ENCODE results near the gene RADX.
"Not testable (repeated sequence)": the region's sequence is repeated elsewhere in the genome, so short reads cannot be mapped to it uniquely, and the experiment has no call there.

Gene RADX

GRCh38 chrX:106611679-106612392 lies at the start of gene RADX:
TSS of gene RADX (plus strand) at chrX:106611978. CDS start at chrX:106612081, 103 bp downstream.
- DNase-seq: peak; percentile 5

GRCh38 chrX:106564986-106565385 lies 46.8 kb upstream of the RADX start:
- no peak for DNase-seq

GRCh38 chrX:106566362-106566761 lies 45.4 kb upstream of the RADX start:
- no peak for DNase-seq

- DNase-seq: no peak
Observed at GRCh38 chrX:106581856-106582255, 29.9 kb upstream of the RADX start.

- DNase-seq: no peak
Observed at GRCh38 chrX:106585478-106585877, 26.3 kb upstream of the RADX start.

GRCh38 chrX:106588801-106589200 lies 23.0 kb upstream of the RADX start:
- no peak for DNase-seq

GRCh38 chrX:106599411-106599810 lies 12.4 kb upstream of the RADX start:
- no peak for DNase-seq

- no peak for DNase-seq
Observed at GRCh38 chrX:106606571-106606970, 5.2 kb upstream of the RADX start.

- no peak for DNase-seq
Observed at GRCh38 chrX:106608016-106608415, 3.8 kb upstream of the RADX start.

- no peak for DNase-seq
Observed at GRCh38 chrX:106611317-106611678, 480 bp upstream of the RADX start.

GRCh38 chrX:106612393-106612763 lies 600 bp downstream of the RADX start:
- DNase-seq: no peak

- no peak for DNase-seq
Observed at GRCh38 chrX:106613277-106613676, 1.5 kb downstream of the RADX start.

- no peak for DNase-seq
Observed at GRCh38 chrX:106615041-106615440, 3.3 kb downstream of the RADX start.

- DNase-seq: no peak
Observed at GRCh38 chrX:106619797-106620196, 8.0 kb downstream of the RADX start.

GRCh38 chrX:106621836-106622235 lies 10.1 kb downstream of the RADX start:
- DNase-seq: no peak

GRCh38 chrX:106626789-106627188 lies 15.0 kb downstream of the RADX start:
- no peak for DNase-seq

- DNase-seq: no peak
Observed at GRCh38 chrX:106631615-106632014, 19.8 kb downstream of the RADX start.

- no peak for DNase-seq
Observed at GRCh38 chrX:106649523-106650428, 38.0 kb downstream of the RADX start.

GRCh38 chrX:106653625-106654024 lies 41.8 kb downstream of the RADX start:
- DNase-seq: not testable (repeated sequence)

- no peak for DNase-seq
Observed at GRCh38 chrX:106670631-106671030, 58.9 kb downstream of the RADX start.

- no peak for DNase-seq
Observed at GRCh38 chrX:106672527-106672926, 60.7 kb downstream of the RADX start.

- DNase-seq: no peak
Observed at GRCh38 chrX:106680716-106681115, 68.9 kb downstream of the RADX start.

GRCh38 chrX:106684207-106684606 lies 72.4 kb downstream of the RADX start:
- no peak for DNase-seq

GRCh38 chrX:106692425-106693065 lies 80.8 kb downstream of the RADX start:
- DNase-seq: no peak
